GM19240 (cell line): ENCODE measurements around the gene ARHGAP21.

Source experiments
- DNase-seq: peaks from one replicate; pipeline ENCODE4 v3.0.0; 2011; ENCODE audit warnings: low spot score; ENCODE audit not compliant: insufficient read length

ARHGAP21 gene

GRCh38 chr10:24579448-24579847, 144.2 kb downstream of the ARHGAP21 start:
- DNase-seq: no peak

GRCh38 chr10:24575481-24576002, 148.1 kb downstream of the ARHGAP21 start:
- no peak for DNase-seq

GRCh38 chr10:24574578-24575155, 149.0 kb downstream of the ARHGAP21 start:
- DNase-seq: no peak

DNA sequence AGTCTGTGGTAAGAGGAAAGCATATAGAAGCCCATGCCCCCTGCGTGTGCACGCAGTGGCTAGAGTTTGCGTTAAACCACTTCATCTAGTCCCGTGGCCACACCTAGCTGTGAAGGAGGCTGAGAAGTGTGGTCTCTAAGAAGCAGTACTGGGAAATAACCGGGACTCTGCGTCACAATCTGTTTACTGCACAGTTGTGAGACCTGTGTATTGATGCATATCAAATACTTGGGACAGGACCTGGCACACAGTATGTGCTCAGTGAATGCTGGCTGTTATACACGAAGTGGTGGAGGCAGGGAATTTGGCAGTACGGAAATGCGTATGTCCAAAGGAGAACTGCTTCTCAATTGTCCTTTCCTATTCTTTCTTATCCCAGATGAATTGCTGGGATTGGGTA, 149.5 kb downstream of the ARHGAP21 start:
- no peak for DNase-seq

DNA sequence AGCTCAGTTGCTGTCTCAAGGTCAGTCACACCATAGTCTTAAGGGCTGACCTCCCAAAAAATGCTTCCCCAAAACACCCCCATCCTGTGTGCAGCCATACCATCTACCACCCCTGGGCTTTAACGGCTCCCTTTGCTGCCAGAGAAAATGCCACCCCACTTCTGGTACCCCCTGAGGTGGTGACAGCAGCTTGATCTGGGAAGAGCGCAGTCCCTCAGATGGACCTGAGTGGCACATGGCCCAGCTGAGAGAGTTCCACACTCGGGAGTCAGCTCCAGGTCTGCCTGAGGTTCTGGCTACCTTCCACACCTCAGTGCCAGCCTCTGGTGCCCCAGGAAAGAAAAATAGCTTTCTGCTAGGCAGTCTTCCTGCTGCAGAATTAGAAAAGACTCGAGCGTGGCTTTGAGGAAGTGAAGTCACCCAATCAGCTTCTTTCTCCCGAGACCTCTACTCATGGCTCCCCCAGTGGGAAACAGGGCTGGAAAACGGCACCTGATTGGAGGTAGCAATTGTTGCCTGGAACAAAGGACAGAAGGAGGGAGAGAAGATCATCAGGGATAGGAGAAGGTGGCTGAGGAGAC, 151.7 kb downstream of the ARHGAP21 start:
- no peak for DNase-seq

- DNase-seq: no peak
Measured at GRCh38 chr10:24570658-24571426, 152.8 kb downstream of the ARHGAP21 start.

- no peak for DNase-seq
Measured at GRCh38 chr10:24569828-24570657, 153.6 kb downstream of the ARHGAP21 start.

DNA sequence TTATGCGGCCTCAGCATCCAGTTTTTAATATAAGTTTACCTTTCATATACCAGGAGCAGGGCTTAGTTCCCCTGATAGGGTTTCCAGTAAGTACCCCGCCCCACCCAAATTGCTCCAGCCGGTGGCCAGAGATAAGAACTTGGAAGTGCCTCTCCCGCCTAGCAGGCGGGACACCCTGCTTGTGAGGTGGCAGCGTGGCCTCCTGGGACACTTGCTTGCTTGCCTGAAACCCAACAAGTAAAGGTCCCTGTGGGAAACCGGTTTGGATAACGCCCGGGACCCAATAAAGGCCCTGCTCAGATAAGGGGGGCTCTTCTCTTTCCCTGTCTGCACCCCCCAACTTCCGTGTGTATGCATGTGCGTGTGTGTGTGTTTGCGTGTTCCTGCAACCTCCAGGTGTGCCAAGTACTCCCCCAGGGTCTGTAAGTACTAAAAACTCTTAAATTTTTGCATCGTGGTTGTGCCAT, 154.3 kb downstream of the ARHGAP21 start:
- no peak for DNase-seq

- no peak for DNase-seq
Measured at GRCh38 chr10:24568042-24568441, 155.6 kb downstream of the ARHGAP21 start.

DNA sequence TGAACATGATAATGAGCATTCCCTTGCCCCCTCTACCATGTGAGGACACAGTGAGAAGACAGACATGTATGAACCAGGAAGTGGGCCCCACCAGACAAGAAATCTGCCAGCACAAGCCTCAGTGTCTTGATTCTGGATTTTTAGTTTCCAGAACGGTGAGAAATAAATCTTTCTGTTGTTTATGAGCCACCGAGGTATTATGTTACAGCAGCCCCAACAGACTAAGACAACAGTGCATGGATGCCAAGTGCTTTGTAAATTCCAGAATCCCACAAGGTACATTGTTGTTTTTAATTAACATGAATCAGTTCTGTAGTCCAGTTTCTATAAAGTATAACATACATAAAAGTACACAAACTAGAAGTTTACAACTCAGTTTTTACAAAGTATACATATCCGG, 162.2 kb downstream of the ARHGAP21 start:
- no peak for DNase-seq

DNA sequence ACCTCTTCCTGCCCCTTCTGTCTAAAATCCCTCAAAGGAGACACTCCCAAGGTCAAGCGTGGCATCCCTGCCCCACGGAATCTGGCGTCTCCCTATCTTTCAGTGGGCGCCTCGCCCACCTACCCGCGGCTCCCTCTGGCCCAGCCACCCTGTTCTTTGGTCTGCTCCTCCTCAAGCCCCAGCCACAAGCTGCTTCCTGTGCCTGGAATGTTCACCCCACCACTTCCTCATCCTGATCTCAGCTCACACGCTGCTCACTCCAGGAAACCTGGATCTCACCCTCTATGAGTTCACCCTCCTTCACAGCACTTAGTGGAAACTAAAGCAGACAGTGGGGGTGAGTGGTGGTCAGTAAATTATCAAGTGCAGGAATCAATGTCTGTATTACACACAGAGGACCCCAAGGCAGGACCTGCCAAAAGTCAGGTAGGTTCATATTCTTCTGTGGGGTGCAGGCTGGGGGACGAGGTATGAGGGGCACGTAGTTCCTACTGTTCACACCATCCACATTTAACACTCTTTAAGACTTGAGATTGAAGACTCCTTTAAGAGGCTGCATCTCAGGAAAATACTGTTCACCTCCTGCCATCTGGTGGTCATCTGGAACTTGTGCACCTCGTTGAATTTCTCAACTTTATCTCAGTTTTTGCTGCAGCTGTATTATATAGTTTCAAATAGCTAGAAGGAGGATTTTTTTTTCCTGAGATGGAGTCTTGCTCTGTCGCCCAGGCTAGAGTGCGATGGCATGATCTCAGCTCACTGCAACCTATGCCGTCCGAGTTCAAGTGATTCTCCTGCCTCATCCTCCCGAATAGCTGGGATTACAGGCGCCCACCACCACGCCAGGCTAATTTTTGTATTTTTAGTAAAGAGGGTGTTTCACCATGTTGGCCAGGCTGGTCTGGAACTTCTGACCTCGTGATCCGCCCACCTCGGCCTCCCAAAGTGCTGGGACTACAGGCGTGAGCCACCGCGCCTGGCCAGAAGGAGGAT, 166.6 kb downstream of the ARHGAP21 start:
- DNase-seq: no peak

GRCh38 chr10:24556126-24556749, 167.4 kb downstream of the ARHGAP21 start:
- no peak for DNase-seq

- DNase-seq: no peak
Measured at GRCh38 chr10:24554036-24554435, 169.7 kb downstream of the ARHGAP21 start.

DNA sequence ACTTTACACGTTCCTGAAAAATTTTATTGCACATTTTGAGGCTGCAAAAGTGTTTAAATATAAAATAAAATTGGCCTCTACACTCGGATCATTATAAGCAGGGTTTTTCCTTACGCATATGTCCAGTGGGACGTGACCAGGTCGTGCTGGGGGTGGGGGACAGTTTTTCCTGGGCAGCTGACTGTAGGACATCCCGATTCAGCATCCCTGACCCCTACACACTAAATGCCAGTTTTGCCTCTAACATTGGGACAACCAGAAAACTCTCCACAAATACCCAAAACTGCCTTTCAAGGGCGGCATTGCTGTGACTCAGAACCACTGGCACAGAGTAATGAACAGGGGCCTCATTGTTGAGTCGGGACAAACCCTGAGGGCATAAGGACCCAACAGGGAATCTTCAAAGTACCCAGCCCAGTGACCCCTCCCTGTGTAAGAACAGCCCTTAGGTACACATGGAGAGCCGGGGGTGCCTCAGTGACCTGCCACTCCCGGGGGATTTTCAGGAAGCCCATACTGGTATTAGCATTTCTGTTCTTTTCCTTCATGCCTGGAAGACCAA, 170.6 kb downstream of the ARHGAP21 start:
- DNase-seq: no peak

- DNase-seq: peak; percentile 11
Measured at GRCh38 chr10:24552346-24553016, 171.2 kb downstream of the ARHGAP21 start.

DNA sequence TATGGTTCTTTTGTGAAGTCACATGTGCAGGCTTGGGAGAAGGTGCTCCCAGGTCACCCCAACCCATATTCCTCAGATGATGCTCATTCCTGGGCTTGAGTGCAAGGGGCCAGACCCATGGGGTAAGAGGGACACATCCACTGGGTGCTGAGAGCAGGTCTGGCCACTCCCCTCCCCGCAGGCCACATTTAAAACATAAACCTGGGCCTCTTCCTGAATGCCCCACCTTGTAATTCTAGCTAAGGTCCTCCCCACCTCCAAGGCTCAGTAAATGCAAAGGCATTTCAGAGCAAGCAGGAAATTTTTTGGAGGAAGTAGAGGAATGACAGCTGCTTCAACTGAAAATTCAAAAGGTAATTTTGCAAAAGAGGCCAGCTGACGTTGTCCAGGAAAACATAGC, 172.5 kb downstream of the ARHGAP21 start:
- no peak for DNase-seq

DNA sequence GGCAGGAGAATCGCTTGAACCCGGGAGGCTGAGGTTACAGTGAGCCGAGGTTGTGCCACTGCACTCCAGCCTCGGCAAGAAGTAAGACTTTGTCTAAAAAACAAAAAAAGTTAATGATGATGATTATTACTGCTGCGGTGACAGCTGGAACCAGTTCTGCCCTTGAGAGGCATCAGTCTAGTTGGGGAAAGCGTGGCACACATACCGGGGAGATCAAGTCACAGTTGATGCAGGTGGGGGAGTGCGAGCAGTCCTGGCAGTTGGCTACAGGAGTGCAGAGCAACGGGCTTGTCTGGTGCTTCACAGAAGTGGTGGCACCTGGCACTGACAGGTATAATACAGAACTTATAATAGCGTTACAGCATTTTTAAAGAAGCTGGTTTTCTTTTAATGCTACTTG, 173.0 kb downstream of the ARHGAP21 start:
- no peak for DNase-seq

DNA sequence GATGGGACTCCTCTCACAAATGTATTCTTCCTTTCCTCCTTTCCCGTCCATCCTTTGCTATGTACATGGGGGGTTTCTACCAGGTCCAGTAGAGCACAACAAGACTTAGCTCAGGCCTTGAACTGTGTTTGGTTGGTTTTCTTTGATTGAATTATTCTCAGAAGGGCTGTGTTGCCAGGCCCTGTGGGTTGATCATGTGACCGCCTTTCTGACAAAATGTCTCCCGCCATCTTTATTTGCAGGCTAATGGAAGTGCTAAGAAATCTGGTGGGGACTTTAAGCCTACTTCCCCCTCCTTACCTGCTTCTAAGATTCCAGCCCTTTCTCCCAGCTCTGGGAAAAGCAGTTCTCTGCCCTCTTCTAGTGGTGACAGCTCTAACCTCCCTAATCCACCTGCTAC, 178.1 kb downstream of the ARHGAP21 start:
- DNase-seq: no peak

DNA sequence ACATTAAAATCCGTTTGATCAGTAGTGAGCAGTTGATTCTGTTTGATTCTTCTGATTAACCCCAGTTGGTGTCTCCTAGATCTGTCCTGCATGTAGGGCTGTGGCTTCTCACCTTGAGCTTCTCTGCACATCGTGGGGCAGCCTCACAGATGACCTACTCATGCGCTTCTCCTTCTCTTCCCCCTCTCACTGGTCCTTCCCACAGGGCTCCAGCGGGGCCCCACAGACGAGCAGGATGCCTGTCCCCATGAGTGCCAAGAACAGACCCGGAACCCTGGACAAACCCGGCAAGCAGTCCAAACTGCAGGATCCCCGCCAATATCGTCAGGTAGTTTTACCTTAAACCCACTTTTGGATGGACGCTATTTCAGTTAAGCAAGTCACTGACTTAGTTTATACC, 178.9 kb downstream of the ARHGAP21 start:
- no peak for DNase-seq
